Panc1 (cell line): ENCODE data around the gene SERPINA4. TPM values are rescaled to one million over a fixed set of nuclear protein-coding genes. Genes with fewer than 3 reads are reported as not detected.

Experiments used
- ATAC-seq: fragments of 200-7000 bp; cut with Tn5 transposase; 2 replicates; pipeline ENCODE4 v1.9.1; 2020; ENCODE audit warnings: mild to moderate bottlenecking, moderate library complexity
- BruUV-seq: library from RNA; stranded (reverse); fragments of 400-500 nt; replicated peaks from 2 replicates; lab custom pipeline; 2021; lab: Mats Ljungman, UMichigan
- CTCF ChIA-PET: fragments of 300-600 bp; sonication (Branson Sonifier 250); formaldehyde crosslinking; loops from one replicate; lab custom pipeline; 2022; ENCODE audit warnings: antibody characterized with exemption; lab: Charles Lee
- POLR2A ChIA-PET: fragments of 300-600 bp; sonication (Branson Sonifier 250); formaldehyde crosslinking; loops from one replicate; lab custom pipeline; 2022; ENCODE audit warnings: antibody characterized with exemption; lab: Charles Lee
- DNase-seq: peaks from one replicate; pipeline ENCODE4 v3.0.0-alpha.2; 2010; ENCODE audit warnings: low read depth, low spot score
- H3K27ac ChIP-seq: 2 replicates; pipeline ENCODE4 v1.5.1; 2011; ENCODE audit warnings: mild to moderate bottlenecking, low read length, inconsistent platforms
- H3K27me3 ChIP-seq: fragments of 200-500 bp; sonication (Bioruptor generic); 2 replicates; pipeline ENCODE4 v1.6.0; 2014; ENCODE audit warnings: low read length, inconsistent platforms; ENCODE audit not compliant: control insufficient read depth, insufficient read depth
- H3K36me3 ChIP-seq: fragments of 200-500 bp; sonication (Bioruptor generic); 2 replicates; pipeline ENCODE4 v1.5.1; 2014; ENCODE audit warnings: inconsistent platforms, mild to moderate bottlenecking, low read length, moderate library complexity; ENCODE audit not compliant: control insufficient read depth, insufficient read depth
- H3K4me1 ChIP-seq: 2 replicates; pipeline ENCODE4 v1.5.1; 2011; ENCODE audit warnings: inconsistent platforms, mild to moderate bottlenecking, low read length, moderate library complexity; ENCODE audit not compliant: control insufficient read depth, insufficient read depth
- H3K4me3 ChIP-seq, 2 experiments: 2 replicates each; pipeline ENCODE4 v1.5.1; 2011 to 2012; ENCODE audit warnings: low read depth in 2 of 2, low read length in 2 of 2, mild to moderate bottlenecking in 2 of 2, inconsistent platforms in 1 of 2, moderate library complexity in 1 of 2
- H3K9me3 ChIP-seq: fragments of 200-500 bp; sonication (Bioruptor generic); 2 replicates; pipeline ENCODE4 v1.5.1; 2014; ENCODE audit warnings: low read depth, mild to moderate bottlenecking, inconsistent platforms, low read length, moderate library complexity; ENCODE audit not compliant: control insufficient read depth, insufficient read depth
- CTCF ChIP-seq: fragments of 450-650 bp; IDR thresholded peaks from 2 replicates; pipeline ENCODE4 v1.5.1; 2017; ENCODE audit warnings: mild to moderate bottlenecking
- POLR2AphosphoS5 ChIP-seq: IDR thresholded peaks from 2 replicates; pipeline ENCODE4 v1.6.1; 2012; ENCODE audit warnings: mild to moderate bottlenecking, low read depth, low read length, moderate library complexity
- REST ChIP-seq, 2 experiments: IDR thresholded peaks; 2 replicates each; pipeline ENCODE4 v1.6.1; 2011 to 2012; ENCODE audit warnings: low read depth in 2 of 2, control low read depth in 1 of 2, low read length in 1 of 2, mild to moderate bottlenecking in 1 of 2, moderate library complexity in 1 of 2; ENCODE audit not compliant: insufficient read depth in 1 of 2
- SIN3A ChIP-seq: IDR thresholded peaks from 2 replicates; pipeline ENCODE4 v1.6.1; 2012; ENCODE audit warnings: low read depth, mild to moderate bottlenecking, low read length, moderate library complexity, borderline replicate concordance; ENCODE audit not compliant: insufficient read depth
- TCF7L2 ChIP-seq: IDR thresholded peaks from 2 replicates; pipeline ENCODE4 v1.6.1; 2011; ENCODE audit warnings: mild to moderate bottlenecking, low read depth, low read length, inconsistent platforms
- in situ Hi-C: cut with HindIII; loops from 2 replicates; pipeline ENCODE4 v1.10.0; 2016; ENCODE audit warnings: low sequenced_read_pairs, low pct_unique_long_range_greater_than_20kb
- intact Hi-C: fragments of 100-400 bp; cut with micrococcal nuclease; formaldehyde crosslinking; loops from one replicate; pipeline ENCODE4 v1.10.0; 2022; ENCODE audit not compliant: unreplicated experiment
- total RNA-seq: library from RNA; stranded (reverse); gene quantifications from one replicate; pipeline ENCODE4 v1.2.1, GENCODE V29; 2021; ENCODE audit not compliant: unreplicated experiment

Gene SERPINA4
- total RNA-seq, 1 experiment from 2014 or later = 0.10 TPM

- ATAC-seq (no peak), DNase-seq (no peak)
- CTCF ChIA-PET = no interaction called here
- BruUV-seq = no TSS peak
- H3K36me3 ChIP-seq = no peaks in the 10 kb centered on the region
- H3K4me3 ChIP-seq = no peak overlapping the region
- no peaks in the 10 kb centered on the region for H3K27me3 ChIP-seq
- intact Hi-C loops = no loop called here
- no peak overlapping the region for H3K27ac ChIP-seq
- in situ Hi-C loops = no loop called here
- POLR2A ChIA-PET = no interaction called here
- no peaks in the 10 kb centered on the region for H3K4me1 ChIP-seq
- TF ChIP-seq REST (IDR thresholded peaks at IDR 0.05; ENCODE audit: insufficient read depth in 1 of 2, low read depth in 2 of 2, low read length in 1 of 2) (no peak), SIN3A (no peak), CTCF (no peak), TCF7L2 (no peak)
- H3K9me3 ChIP-seq = no peaks in the 10 kb centered on the region
Observed at GRCh38 chr14:94517641-94518257, 43.5 kb upstream of the SERPINA4 start.

GRCh38 chr14:94521375-94522114 is 39.7 kb upstream of the SERPINA4 start:
- in situ Hi-C loops = no loop called here
- ATAC-seq (no peak), DNase-seq (no peak)
- Histone ChIP-seq H3K4me1 (no peaks in the 10 kb centered on the region), H3K27ac (no peak overlapping the region), H3K36me3 (no peaks in the 10 kb centered on the region), H3K4me3 (no peak overlapping the region), H3K27me3 (no peaks in the 10 kb centered on the region; the same call in 1 of the 2 replicates), H3K9me3 (no peaks in the 10 kb centered on the region)
- no TSS peak for BruUV-seq
- TF ChIP-seq REST (IDR thresholded peaks at IDR 0.05; ENCODE audit: insufficient read depth in 1 of 2, low read depth in 2 of 2, low read length in 1 of 2) (no peak), SIN3A (no peak), POLR2AphosphoS5 (no peak), CTCF (no peak), TCF7L2 (no peak)
- intact Hi-C loops = no loop called here
- POLR2A ChIA-PET = no interaction called here
- CTCF ChIA-PET = no interaction called here
